Measurements from ENCODE around the gene GABPB2. TPM values are rescaled to one million over a fixed set of nuclear protein-coding genes. Genes with fewer than 3 reads are reported as not detected.

Gene GABPB2
- total RNA-seq, 4 donors from 2014 or later: 20.6 to 28.5 (median 21.6) TPM

DNA sequence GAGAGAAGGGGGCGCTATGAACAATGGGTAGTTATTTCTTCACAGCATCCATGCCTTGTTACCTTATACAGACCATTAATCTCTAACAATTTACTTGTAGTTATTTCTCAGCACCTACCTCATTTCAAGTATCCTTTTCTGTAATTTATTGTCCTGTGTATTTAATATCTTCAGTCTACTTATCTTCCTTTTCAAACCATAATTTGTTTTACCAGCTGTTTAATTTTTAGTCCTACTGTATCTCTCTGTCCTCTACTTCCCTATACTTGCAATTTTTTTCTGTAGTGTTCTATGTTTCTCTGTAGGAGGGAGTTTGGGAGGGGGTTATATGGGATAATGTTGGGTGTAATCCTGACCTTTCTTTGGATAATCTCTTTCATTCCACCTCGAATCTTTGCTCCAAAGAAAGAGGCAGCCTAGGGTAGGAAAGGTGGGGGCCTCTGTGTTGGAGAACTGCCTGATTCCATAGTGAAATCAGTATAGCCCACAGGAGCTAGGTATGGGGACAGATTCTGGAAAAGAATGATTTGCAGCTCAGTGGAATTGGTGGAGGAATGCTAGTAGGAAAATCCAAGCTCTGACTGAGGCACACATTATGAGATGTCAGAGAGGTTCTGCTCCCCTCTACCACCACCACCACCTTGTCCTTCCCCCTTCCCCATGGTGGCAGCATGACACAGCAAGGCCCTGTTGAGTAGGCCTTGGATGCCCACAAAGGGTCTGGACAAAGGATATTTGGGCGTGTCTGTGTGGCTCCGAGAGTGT is 9.7 kb upstream of the GABPB2 start:
- ATAC-seq: no peak
- Histone ChIP-seq H3K9me3 (no peaks in the 10 kb centered on the region), H3K27me3 (no peaks in the 10 kb centered on the region), H3K4me3 (peak overlapping the region; percentile 90 to 95), H3K36me3 (peaks cover 0 to 9% of the 10 kb centered on the region in 2 donors), H3K27ac (peak overlapping the region in 3 of 4 donors; percentile 93 to 95 (median 94)), H3K4me1 (peaks cover 0 to 44% (median 13%) of the 10 kb centered on the region in 3 donors)
- TF ChIP-seq POLR2A (IDR thresholded peaks at IDR 0.05) (no peak), CTCF (IDR thresholded peaks at IDR 0.05) (no peak), POLR2AphosphoS5 (IDR thresholded peaks at IDR 0.05) (no peak), EP300 (IDR thresholded peaks at IDR 0.05) (no peak)
- 49 to 58% methylated on average over 4 of the region's 4 CpGs for WGBS, 2 donors (ENCODE audit: low coverage in 1 of 2)

- H3K27me3 ChIP-seq: no peaks in the 10 kb centered on the region
- no peak overlapping the region for H3K27ac ChIP-seq
- WGBS, 2 donors (ENCODE audit: low coverage in 1 of 2): 46 to 76% methylated on average over 2 of the region's 2 CpGs
- peaks cover 0 to 35% (median 11%) of the 10 kb centered on the region in 3 donors for H3K4me1 ChIP-seq
- no peak for ATAC-seq
- H3K4me3 ChIP-seq: no peak overlapping the region
- H3K36me3 ChIP-seq: no peaks in the 10 kb centered on the region
- TF ChIP-seq POLR2AphosphoS5 (IDR thresholded peaks at IDR 0.05) (no peak), POLR2A (IDR thresholded peaks at IDR 0.05) (no peak), CTCF (IDR thresholded peaks at IDR 0.05) (no peak), EP300 (IDR thresholded peaks at IDR 0.05) (no peak)
- no peaks in the 10 kb centered on the region for H3K9me3 ChIP-seq
Measured at GRCh38 chr1:151061704-151062103, 8.9 kb upstream of the GABPB2 start.

DNA sequence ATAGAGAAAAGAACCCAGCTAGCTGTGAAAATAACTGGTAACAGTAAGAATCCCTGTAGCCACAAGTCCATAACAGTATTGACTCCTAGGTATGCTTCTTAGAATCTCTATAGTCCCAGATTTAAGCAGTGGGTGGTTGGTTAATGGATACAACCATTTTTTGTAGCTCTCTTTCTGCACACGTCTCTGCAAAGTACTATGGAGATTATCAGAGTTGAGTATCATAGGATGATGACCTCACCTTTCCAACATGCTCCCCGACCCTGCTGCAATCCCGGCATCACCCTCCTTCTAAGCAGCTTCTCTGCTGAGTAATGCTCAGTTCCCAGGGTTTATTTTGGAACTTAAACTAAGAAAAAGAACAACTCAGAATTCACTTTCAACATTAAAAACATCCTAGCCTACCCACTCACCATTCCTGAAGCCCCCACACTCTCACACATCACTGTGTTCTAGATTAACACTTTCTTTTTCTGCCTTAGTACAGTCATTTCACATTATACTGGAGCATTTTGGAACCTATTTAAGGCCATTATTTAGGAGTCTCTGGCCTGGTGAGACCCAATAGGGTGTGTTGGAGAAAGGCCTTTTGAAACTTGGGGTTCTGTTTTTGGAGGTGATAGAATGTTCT is 7.7 kb upstream of the GABPB2 start:
- H3K9me3 ChIP-seq: no peaks in the 10 kb centered on the region
- ATAC-seq: no peak
- no peak overlapping the region for H3K4me3 ChIP-seq
- no peaks in the 10 kb centered on the region for H3K27me3 ChIP-seq
- TF ChIP-seq CTCF (IDR thresholded peaks at IDR 0.05) (no peak), POLR2A (IDR thresholded peaks at IDR 0.05) (no peak), POLR2AphosphoS5 (IDR thresholded peaks at IDR 0.05) (no peak), EP300 (IDR thresholded peaks at IDR 0.05) (no peak)
- H3K27ac ChIP-seq: no peak overlapping the region
- H3K4me1 ChIP-seq: peaks cover 0 to 24% (median 4%) of the 10 kb centered on the region in 3 donors
- WGBS, 2 donors (ENCODE audit: low coverage in 1 of 2): 57 to 58% methylated on average over 2 to 3 of the region's 3 CpGs
- H3K36me3 ChIP-seq: no peaks in the 10 kb centered on the region

- no peaks in the 10 kb centered on the region for H3K36me3 ChIP-seq
- ATAC-seq: no peak
- no peak for TF ChIP-seq EP300 (IDR thresholded peaks at IDR 0.05)
- TF ChIP-seq POLR2AphosphoS5 (IDR thresholded peaks at IDR 0.05): no peak
- no peak for TF ChIP-seq POLR2A (IDR thresholded peaks at IDR 0.05)
- no peak for TF ChIP-seq CTCF (IDR thresholded peaks at IDR 0.05)
- H3K27ac ChIP-seq: no peak overlapping the region
- no peaks in the 10 kb centered on the region for H3K27me3 ChIP-seq
- H3K4me3 ChIP-seq: no peak overlapping the region
- H3K9me3 ChIP-seq: no peaks in the 10 kb centered on the region
- peaks cover 0 to 17% (median 0%) of the 10 kb centered on the region in 3 donors for H3K4me1 ChIP-seq
Measured at GRCh38 chr1:151065089-151065645, 5.4 kb upstream of the GABPB2 start.

Data from gastroesophageal sphincter (tissue), 4 donors.